Hematopoietic multipotent progenitor cell treated with erythropoietin and hydrocortisone succinate and interleukin-3 and kit ligand, for 4 days (in vitro differentiated cells): ENCODE measurements around the gene KLHDC7B.

Source experiments
- DNase-seq: peaks from one replicate; pipeline ENCODE4 v3.0.0-alpha.2; 2015

Gene KLHDC7B

GRCh38 chr22:50575426-50575941 lies 29.8 kb downstream of the KLHDC7B start:
- no peak for DNase-seq

GRCh38 chr22:50576070-50576469 lies 30.4 kb downstream of the KLHDC7B start:
- peak; percentile 63 for DNase-seq

- no peak for DNase-seq
Observed at GRCh38 chr22:50576806-50577696, 31.4 kb downstream of the KLHDC7B start.

GRCh38 chr22:50577697-50577986 lies 31.9 kb downstream of the KLHDC7B start:
- no peak for DNase-seq

GRCh38 chr22:50577987-50578775 lies 32.5 kb downstream of the KLHDC7B start, which contains the start of gene CPT1B:
CPT1B (minus strand) TSS chr22:50578427; CDS start chr22:50577915, 512 bp downstream.
- DNase-seq, result no peak

GRCh38 chr22:50578776-50579310 lies 33.1 kb downstream of the KLHDC7B start:
- no peak for DNase-seq

- DNase-seq, result no peak
Observed at GRCh38 chr22:50579752-50580151, 34.1 kb downstream of the KLHDC7B start.

- DNase-seq, result no peak
Observed at GRCh38 chr22:50581031-50581949, 35.6 kb downstream of the KLHDC7B start.

GRCh38 chr22:50581950-50582492 lies 36.3 kb downstream of the KLHDC7B start:
- DNase-seq, result peak; percentile 49

GRCh38 chr22:50582493-50583293 lies 37.0 kb downstream of the KLHDC7B start, which contains the start of gene CHKB:
CHKB (minus strand) TSS chr22:50582849; CDS start chr22:50582781, 68 bp downstream.
- DNase-seq, result peak; percentile 100

- DNase-seq, result no peak
Observed at GRCh38 chr22:50583294-50583861, 37.7 kb downstream of the KLHDC7B start.

GRCh38 chr22:50584106-50585096 lies 38.7 kb downstream of the KLHDC7B start:
- no peak for DNase-seq

- no peak for DNase-seq
Observed at GRCh38 chr22:50585238-50585637, 39.5 kb downstream of the KLHDC7B start.

- no peak for DNase-seq
Observed at GRCh38 chr22:50585781-50586180, 40.1 kb downstream of the KLHDC7B start.

- no peak for DNase-seq
Observed at GRCh38 chr22:50586416-50586815, 40.7 kb downstream of the KLHDC7B start.

- DNase-seq, result no peak
Observed at GRCh38 chr22:50587407-50587806, 41.7 kb downstream of the KLHDC7B start.

GRCh38 chr22:50595189-50595588 lies 49.5 kb downstream of the KLHDC7B start:
- DNase-seq, result no peak

- DNase-seq, result no peak
Observed at GRCh38 chr22:50597097-50597496, 51.4 kb downstream of the KLHDC7B start.

GRCh38 chr22:50599816-50600455 lies 54.2 kb downstream of the KLHDC7B start:
- DNase-seq, result peak; percentile 75
